ENCODE data around the gene SPTB.

Gene SPTB

DNA sequence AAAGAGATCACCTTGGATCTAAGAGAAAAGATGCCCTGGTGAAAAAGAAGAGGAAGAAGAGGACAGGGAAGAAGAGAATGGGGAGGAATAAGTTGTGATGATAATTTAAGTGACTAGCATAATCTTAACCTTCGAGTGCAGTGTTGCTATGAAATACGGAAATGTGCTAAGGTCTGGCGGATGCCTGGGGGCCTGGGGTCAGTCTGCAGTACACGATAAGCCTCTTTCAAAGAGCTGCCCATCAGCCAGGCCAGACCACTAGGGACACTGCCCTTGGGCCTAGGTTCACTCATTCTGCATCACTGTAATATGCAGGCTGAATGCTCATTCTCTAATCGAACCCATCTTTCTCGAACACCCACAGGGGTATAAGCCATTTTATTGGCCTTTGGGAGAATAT is 92.1 kb downstream of the SPTB start:
- H3K4me3 ChIP-seq (ENCODE audit: control insufficient read depth, low read depth, low read length) = no peak overlapping the region
- no peak for DNase-seq (ENCODE audit: low read depth)
- TF ChIP-seq, protein P1, sequence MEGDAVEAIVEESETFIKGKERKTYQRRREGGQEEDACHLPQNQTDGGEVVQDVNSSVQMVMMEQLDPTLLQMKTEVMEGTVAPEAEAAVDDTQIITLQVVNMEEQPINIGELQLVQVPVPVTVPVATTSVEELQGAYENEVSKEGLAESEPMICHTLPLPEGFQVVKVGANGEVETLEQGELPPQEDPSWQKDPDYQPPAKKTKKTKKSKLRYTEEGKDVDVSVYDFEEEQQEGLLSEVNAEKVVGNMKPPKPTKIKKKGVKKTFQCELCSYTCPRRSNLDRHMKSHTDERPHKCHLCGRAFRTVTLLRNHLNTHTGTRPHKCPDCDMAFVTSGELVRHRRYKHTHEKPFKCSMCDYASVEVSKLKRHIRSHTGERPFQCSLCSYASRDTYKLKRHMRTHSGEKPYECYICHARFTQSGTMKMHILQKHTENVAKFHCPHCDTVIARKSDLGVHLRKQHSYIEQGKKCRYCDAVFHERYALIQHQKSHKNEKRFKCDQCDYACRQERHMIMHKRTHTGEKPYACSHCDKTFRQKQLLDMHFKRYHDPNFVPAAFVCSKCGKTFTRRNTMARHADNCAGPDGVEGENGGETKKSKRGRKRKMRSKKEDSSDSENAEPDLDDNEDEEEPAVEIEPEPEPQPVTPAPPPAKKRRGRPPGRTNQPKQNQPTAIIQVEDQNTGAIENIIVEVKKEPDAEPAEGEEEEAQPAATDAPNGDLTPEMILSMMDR (IDR thresholded peaks at IDR 0.05; ENCODE audit: control insufficient read depth, insufficient read depth, low read depth, low read length, missing control alignments) = no peak

DNA sequence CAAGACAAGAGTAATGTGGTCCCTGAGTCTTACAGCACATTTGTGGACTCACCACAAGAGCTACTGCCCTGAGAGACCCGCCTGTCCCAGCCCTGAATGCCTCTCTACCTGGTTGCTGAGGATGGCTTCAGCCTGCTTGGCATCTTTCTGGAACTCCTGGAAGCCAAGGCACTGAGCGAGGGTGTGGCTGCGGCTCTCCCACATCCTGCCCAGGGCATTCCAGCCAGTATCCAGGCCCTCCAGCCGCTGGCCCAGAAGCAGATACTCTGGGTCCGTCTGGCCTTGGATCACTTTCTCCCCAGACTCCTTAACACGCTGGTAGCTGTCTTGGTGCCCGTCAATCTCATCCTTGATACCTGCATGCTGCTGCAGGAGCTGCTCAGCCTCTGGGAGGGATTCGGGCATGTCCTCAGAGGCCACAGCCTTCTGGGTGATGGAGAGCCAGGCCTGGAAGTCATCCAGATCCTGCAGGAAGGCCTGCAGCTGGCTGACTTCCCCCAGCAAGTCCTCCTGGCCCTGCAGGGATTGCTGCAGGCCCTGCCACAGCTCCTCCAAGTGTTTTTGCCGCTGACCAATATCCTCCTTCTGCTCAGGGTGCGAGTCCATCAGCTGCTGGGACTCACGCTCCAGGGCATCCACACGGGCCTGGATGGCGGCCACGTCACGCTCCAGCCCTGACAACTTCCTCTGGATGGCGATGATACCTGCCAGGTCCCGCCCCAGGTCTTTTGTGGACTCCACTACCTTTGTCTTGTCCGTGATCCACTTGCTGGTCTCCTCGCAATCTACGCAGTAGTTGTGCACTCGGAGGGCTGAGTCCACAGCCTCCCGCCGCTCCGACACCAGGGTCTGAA is 93.2 kb downstream of the SPTB start:
- DNase-seq (ENCODE audit: low read depth) = no peak
- TF ChIP-seq, protein P1 (IDR thresholded peaks at IDR 0.05; ENCODE audit: control insufficient read depth, insufficient read depth, low read depth, low read length, missing control alignments) = no peak
- H3K4me3 ChIP-seq (ENCODE audit: control insufficient read depth, low read depth, low read length) = no peak overlapping the region

DNA sequence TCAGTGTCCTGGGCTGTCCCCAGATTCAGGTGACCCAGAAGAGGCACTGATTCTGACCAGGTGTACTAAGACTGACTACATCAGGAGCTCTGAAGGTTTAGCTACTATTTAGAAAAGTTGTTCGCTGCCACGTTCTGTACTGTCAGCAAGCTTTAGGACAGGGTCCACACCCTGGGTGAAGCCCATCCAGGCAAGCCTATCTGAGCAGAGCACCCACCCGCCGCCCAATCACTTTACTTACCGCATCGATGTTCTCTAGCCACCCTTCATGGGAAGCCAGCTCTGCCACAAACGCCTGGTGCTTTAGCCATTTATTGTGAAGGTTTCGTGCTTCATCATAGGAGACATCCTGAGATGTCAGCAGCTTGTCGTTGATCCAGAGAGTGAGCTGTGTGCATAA is 95.7 kb downstream of the SPTB start:
- TF ChIP-seq, protein P1 (IDR thresholded peaks at IDR 0.05; ENCODE audit: control insufficient read depth, insufficient read depth, low read depth, low read length, missing control alignments) = no peak
- DNase-seq (ENCODE audit: low read depth) = no peak
- no peak overlapping the region for H3K4me3 ChIP-seq (ENCODE audit: control insufficient read depth, low read depth, low read length)

DNA sequence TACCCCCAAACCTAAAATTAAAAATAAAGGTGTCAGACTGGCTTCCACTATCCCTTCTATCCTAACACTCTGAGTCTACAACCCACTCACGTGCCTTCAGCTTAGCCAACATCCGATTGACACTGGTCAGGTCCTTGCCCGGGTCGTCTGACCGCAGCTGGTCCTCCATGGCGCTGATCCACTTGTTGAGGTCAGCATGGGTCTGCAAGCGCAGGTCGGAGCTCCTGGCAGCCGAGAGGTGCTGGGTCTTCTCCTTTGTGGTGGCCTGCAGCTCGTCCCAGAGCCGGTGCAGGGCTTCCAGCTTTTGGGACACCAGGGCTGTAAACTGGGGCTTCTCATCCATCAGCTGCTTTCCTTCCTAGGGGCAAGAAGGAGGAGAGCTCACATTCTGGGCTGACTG is 97.5 kb downstream of the SPTB start:
- TF ChIP-seq, protein P1 (IDR thresholded peaks at IDR 0.05; ENCODE audit: control insufficient read depth, insufficient read depth, low read depth, low read length, missing control alignments) = no peak
- DNase-seq (ENCODE audit: low read depth) = no peak
- no peak overlapping the region for H3K4me3 ChIP-seq (ENCODE audit: control insufficient read depth, low read depth, low read length)

DNA sequence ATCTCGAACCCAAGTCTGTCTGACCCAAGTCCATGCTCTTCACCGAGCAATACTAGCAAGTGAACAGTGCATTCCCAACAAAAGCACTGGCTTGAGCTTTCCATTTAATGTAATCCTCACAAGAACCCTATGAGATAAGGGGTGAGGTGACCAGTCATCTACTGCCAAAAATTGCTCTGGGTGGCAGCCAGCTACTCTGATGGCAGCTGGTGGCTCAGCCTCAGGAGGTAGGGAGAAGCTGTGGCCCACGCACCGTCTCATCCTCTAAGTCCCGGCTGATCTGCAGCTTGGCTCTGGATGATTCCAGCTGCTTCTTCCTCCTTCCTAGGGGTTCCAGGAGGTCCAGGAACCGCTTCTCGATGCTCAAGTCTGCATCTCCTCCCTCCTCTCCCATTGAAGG is 100.2 kb downstream of the SPTB start:
- TF ChIP-seq, protein P1 (IDR thresholded peaks at IDR 0.05; ENCODE audit: control insufficient read depth, insufficient read depth, low read depth, low read length, missing control alignments) = no peak
- no peak overlapping the region for H3K4me3 ChIP-seq (ENCODE audit: control insufficient read depth, low read depth, low read length)
- DNase-seq (ENCODE audit: low read depth) = no peak

DNA sequence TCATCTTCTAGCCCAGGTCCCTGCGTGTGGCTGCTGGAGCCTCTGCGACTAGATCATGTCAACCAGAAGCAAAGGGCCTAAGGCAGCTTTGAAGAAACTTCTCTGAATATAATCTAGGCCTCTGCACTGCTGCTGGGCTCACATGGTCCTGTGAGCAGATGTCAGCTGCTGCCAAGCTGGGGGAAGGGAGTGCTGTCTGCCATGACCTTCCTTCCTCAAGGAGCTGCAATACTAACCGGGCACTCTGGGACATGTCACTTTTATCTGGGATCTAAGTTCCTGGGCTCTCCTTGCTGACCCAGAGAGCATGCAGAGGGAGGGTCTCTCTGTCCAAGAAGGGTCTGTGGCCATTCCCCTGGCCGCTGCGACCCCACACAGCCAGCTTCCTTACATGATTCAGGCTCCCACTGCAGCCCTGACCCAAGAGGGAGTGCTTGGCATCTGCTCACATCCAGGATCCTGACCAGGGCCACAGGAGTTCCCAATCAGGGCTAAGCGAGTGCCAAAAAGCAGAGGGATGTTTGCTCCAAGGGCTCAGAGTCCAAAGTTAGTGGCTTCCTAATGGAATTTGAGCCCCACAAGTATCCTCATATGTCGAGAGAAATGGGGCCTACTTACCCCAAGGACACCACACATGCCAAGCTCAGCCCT is 101.5 kb downstream of the SPTB start:
- H3K4me3 ChIP-seq (ENCODE audit: control insufficient read depth, low read depth, low read length) = no peak overlapping the region
- no peak for DNase-seq (ENCODE audit: low read depth)
- TF ChIP-seq, protein P1 (IDR thresholded peaks at IDR 0.05; ENCODE audit: control insufficient read depth, insufficient read depth, low read depth, low read length, missing control alignments) = no peak
